Endothelial cell of umbilical vein (primary cell): ENCODE results near the gene TES. TPM values are rescaled to one million over a fixed set of nuclear protein-coding genes. Genes with fewer than 3 reads are reported as not detected.

Experiments
- BruUV-seq: library from RNA; stranded (reverse); fragments of 400-500 nt; replicated peaks from 2 replicates; lab custom pipeline; 2021; lab: Mats Ljungman, UMichigan
- CTCF ChIA-PET: fragments of 300-600, 350-600 bp; sonication (Branson Sonifier 250); formaldehyde crosslinking; loops from one replicate; lab custom pipeline; 2021; ENCODE audit warnings: antibody characterized with exemption, inconsistent platforms; lab: Charles Lee
- POLR2A ChIA-PET: fragments of 300-600, 350-600 bp; sonication (Branson Sonifier 250); formaldehyde crosslinking; loops from one replicate; lab custom pipeline; 2021; ENCODE audit warnings: antibody characterized with exemption, inconsistent platforms; lab: Charles Lee
- DNase-seq: peaks from one replicate; pipeline ENCODE4 v3.0.0-alpha.2; 2011; ENCODE audit warnings: low read depth, low spot score
- FAIRE-seq: peaks from 2 replicates; lab custom pipeline; 2011; peaks lifted over from hg19 to GRCh38; lab: Jason Lieb, UNC
- H2AFZ ChIP-seq: 2 replicates; pipeline ENCODE4 v1.6.0; 2012; ENCODE audit warnings: low read depth, low read length, control low read depth, inconsistent platforms
- H3K27ac ChIP-seq: 2 replicates; pipeline ENCODE4 v1.5.1; 2011; ENCODE audit warnings: low read depth, mild to moderate bottlenecking, control low read depth, low read length, moderate library complexity; ENCODE audit not compliant: insufficient read depth
- H3K27me3 ChIP-seq, 2 experiments: 2 replicates each; pipeline versions ENCODE4 v1.6.0 to v1.6.1; 2011; ENCODE audit warnings: low read length in 2 of 2, mixed read lengths in 1 of 2; ENCODE audit not compliant: control insufficient read depth in 2 of 2, insufficient read depth in 2 of 2
- H3K36me3 ChIP-seq, 2 experiments: 2 replicates in 1 of 2; 3 replicates in 1 of 2; pipeline ENCODE4 v1.5.1; 2011; ENCODE audit warnings: low read length in 2 of 2, mild to moderate bottlenecking in 1 of 2, moderate library complexity in 1 of 2; ENCODE audit not compliant: control insufficient read depth in 2 of 2, insufficient read depth in 2 of 2; ENCODE audit errors: extremely low read depth in 1 of 2
- H3K4me1 ChIP-seq: 3 replicates; pipeline ENCODE4 v1.5.1; 2011; ENCODE audit warnings: mild to moderate bottlenecking, low read length; ENCODE audit not compliant: control insufficient read depth, insufficient read depth; ENCODE audit errors: extremely low read depth
- H3K4me2 ChIP-seq: 2 replicates; pipeline ENCODE4 v1.6.1; 2011; ENCODE audit warnings: low read length, control low read depth, mixed read lengths; ENCODE audit not compliant: insufficient read depth
- H3K4me3 ChIP-seq, 3 experiments: fragments of 200-600 bp in 1 of 3; sonication (generic), shearing (Covaris generic) in 1 of 3; replicated peaks in 1 of 3; 2 replicates each; pipeline ENCODE4 v1.5.1; 2011 to 2016; ENCODE audit warnings: control low read depth in 3 of 3, low read length in 3 of 3, mild to moderate bottlenecking in 2 of 3, inconsistent platforms in 1 of 3, low read depth in 1 of 3, moderate library complexity in 1 of 3; ENCODE audit not compliant: insufficient read depth in 1 of 3
- H3K79me2 ChIP-seq: 2 replicates; pipeline ENCODE4 v1.6.0; 2012; ENCODE audit warnings: low read length, inconsistent platforms; ENCODE audit not compliant: control insufficient read depth, insufficient read depth
- H3K9ac ChIP-seq: replicated peaks from 2 replicates; pipeline ENCODE3; 2011; ENCODE audit warnings: low read length, control low read depth; ENCODE audit not compliant: insufficient read depth; ENCODE audit errors: extremely low read depth
- H3K9me1 ChIP-seq: replicated peaks from 3 replicates; pipeline ENCODE4 v1.6.0; 2011; ENCODE audit warnings: mild to moderate bottlenecking, low read length; ENCODE audit not compliant: control insufficient read depth, insufficient read depth; ENCODE audit errors: extremely low read depth
- H3K9me3 ChIP-seq: replicated peaks from 2 replicates; pipeline ENCODE4 v1.5.1; 2012; ENCODE audit warnings: low read length, inconsistent platforms; ENCODE audit not compliant: control insufficient read depth, insufficient read depth
- H4K20me1 ChIP-seq: replicated peaks from 2 replicates; pipeline ENCODE3; 2011; ENCODE audit warnings: mild to moderate bottlenecking, low read length; ENCODE audit not compliant: control insufficient read depth, insufficient read depth; ENCODE audit errors: extremely low read depth
- CTCF ChIP-seq, 2 donors: IDR thresholded peaks; 1 replicate in 1 of 2; 2 replicates in 1 of 2; pipeline ENCODE4 v1.5.1; 2011; ENCODE audit warnings: low read length in 2 of 2, mild to moderate bottlenecking in 2 of 2, moderate library complexity in 2 of 2, control low read depth in 1 of 2, inconsistent platforms in 1 of 2, low read depth in 1 of 2; ENCODE audit not compliant: insufficient read depth in 1 of 2; ENCODE audit errors: extremely low read depth in 1 of 2
- EZH2 ChIP-seq: IDR thresholded peaks from 2 replicates; pipeline ENCODE4 v1.6.1; 2012; ENCODE audit warnings: borderline replicate concordance, low read depth, mild to moderate bottlenecking, moderate library complexity, low read length, inconsistent platforms; ENCODE audit not compliant: severe bottlenecking
- FOS ChIP-seq: IDR thresholded peaks from 2 replicates; pipeline ENCODE4 v1.6.1; 2011; ENCODE audit warnings: mild to moderate bottlenecking, low read length, moderate library complexity, borderline replicate concordance; ENCODE audit not compliant: insufficient read depth
- GATA2 ChIP-seq: IDR thresholded peaks from 2 replicates; pipeline ENCODE4 v1.7.0; 2011; ENCODE audit warnings: low read depth, mild to moderate bottlenecking, moderate library complexity, mixed read lengths, low read length; ENCODE audit not compliant: insufficient read length, insufficient read depth
- JUN ChIP-seq: IDR thresholded peaks from 2 replicates; pipeline ENCODE4 v1.6.1; 2011; ENCODE audit warnings: borderline replicate concordance, low read depth; ENCODE audit not compliant: insufficient read length, insufficient read depth
- MAX ChIP-seq: IDR thresholded peaks from 2 replicates; pipeline ENCODE4 v1.6.1; 2011; ENCODE audit not compliant: insufficient read depth, insufficient read length
- MYC ChIP-seq: IDR thresholded peaks from one replicate; pipeline ENCODE4 v1.6.1; 2011; ENCODE audit warnings: mild to moderate bottlenecking, low read depth, low read length
- POLR2A ChIP-seq: IDR thresholded peaks from 2 replicates; pipeline ENCODE4 v1.6.1; 2012; ENCODE audit warnings: low read depth, mild to moderate bottlenecking, control low read depth, low read length
- POLR2AphosphoS5 ChIP-seq: IDR thresholded peaks from 2 replicates; pipeline ENCODE4 v1.6.1; 2012; ENCODE audit warnings: low read depth, mild to moderate bottlenecking, control low read depth, low read length, moderate library complexity; ENCODE audit not compliant: insufficient read depth
- dilution Hi-C: fragments of 300-500 bp; cut with MboI; formaldehyde crosslinking; loops from one replicate; pipeline ENCODE4 v1.15.0; 2019; ENCODE audit warnings: low sequenced_read_pairs; ENCODE audit not compliant: extremely low pct_ligation_motif_present
- intact Hi-C: fragments of 100-400 bp; cut with micrococcal nuclease; formaldehyde crosslinking; loops from one replicate; pipeline ENCODE4 v1.10.0; 2022
- polyA plus RNA-seq, 4 experiments: library from polyadenylated mRNA; depleted of rRNA in 3 of 4; stranded (reverse) in 3 of 4; unstranded in 1 of 4; fragments of >200 nt; gene quantifications; 2 replicates each; pipeline versions ENCODE4 v1.2.1 to v1.2.3, GENCODE V29; 2011 to 2012; ENCODE audit warnings: missing spikeins in 1 of 4
- total RNA-seq: library from RNA; stranded (reverse); gene quantifications from 2 replicates; pipeline ENCODE4 v1.2.3, GENCODE V29; 2021

Gene TES
- total and polyA plus RNA-seq, 2 donors (not counting 3 experiments of a cell fraction or from before 2014, with no cell fraction given): 35.3 to 50.5 TPM

GRCh38 chr7:116307253-116307652 is 96.9 kb downstream of the TES start:
- Histone ChIP-seq H3K27me3 (no peaks in the 10 kb centered on the region), H3K9me3 (no peaks in the 10 kb centered on the region), H4K20me1 (peaks cover 2% of the 10 kb centered on the region), H3K9ac (no peak overlapping the region), H3K4me3 (no peak overlapping the region), H3K79me2 (peaks cover 98% of the 10 kb centered on the region), H3K9me1 (no peaks in the 10 kb centered on the region), H3K36me3 (peaks cover 3 to 24% of the 10 kb centered on the region in 2 experiments), H2AFZ (no peak overlapping the region), H3K27ac (no peak overlapping the region), H3K4me1 (peaks cover 21% of the 10 kb centered on the region), H3K4me2 (no peak overlapping the region)
- DNase-seq (no peak), FAIRE-seq (no peak)
- CTCF ChIA-PET: interaction anchor here (1.2 kb wide), 1 partner anchor 14 kb away, joined by 3 read pairs; no protein-coding TSS in a partner anchor
- intact Hi-C loops (no loop called here), dilution Hi-C loops (no loop called here)
- POLR2A ChIA-PET: no interaction called here
- TF ChIP-seq POLR2AphosphoS5 (no peak), EZH2 (no peak), MAX (no peak), GATA2 (no peak), CTCF (IDR thresholded peaks at IDR 0.05; ENCODE audit: extremely low read depth in 1 of 2, insufficient read depth in 1 of 2, low read depth in 1 of 2, low read length in 2 of 2) (no peak), MYC (no peak), POLR2A (no peak), FOS (no peak), JUN (no peak)
- BruUV-seq: no TSS peak

Other genes starting within 250 kb of the TES start
- gene TFEC, start 179.8 kb upstream of the TES start, total RNA-seq: 7.9 TPM in 2 replicates
- 3.3 and 3.6 TPM in 2 replicates for gene TFEC, start 179.8 kb upstream of the TES start, polyA plus RNA-seq